HG03135 (cell line): Measurements from ENCODE around the gene NFIB.
A peak's percentile ranks its signal among the peaks of the same experiment; 100 is the strongest.

Source experiments
- ATAC-seq: cut with Tn5 transposase; IDR thresholded peaks from one replicate; pipeline ENCODE4 v1.9.1; 2021; ENCODE audit warnings: mild to moderate bottlenecking, moderate library complexity; ENCODE audit not compliant: unreplicated experiment

NFIB gene

DNA sequence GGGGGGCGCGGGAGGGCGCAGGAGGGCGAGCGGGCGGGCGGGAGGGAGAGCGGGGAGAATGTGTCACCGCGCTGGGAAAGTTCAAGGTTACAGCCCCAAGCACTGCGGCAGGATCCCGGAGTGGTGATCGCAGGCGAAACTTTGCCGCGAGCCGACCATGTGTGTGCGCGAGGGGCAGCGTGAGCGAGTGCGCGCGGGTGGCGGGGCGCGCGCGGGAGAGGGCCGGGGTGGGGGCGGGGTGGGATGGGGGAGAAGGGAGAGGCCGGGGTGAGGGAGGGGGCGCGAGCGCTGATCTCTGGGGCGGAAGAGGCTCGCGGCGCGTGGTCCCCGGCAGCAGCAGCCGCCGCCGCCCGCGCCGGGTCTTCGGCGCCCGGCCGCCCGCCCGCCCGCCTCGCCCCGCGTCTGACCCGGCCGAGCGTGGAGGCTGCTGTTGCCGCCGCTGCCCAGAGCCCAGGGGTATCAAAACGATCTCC, at the start of gene NFIB:
TSS of gene NFIB (minus strand) at position 191 of the 473 bp plus-strand sequence. CDS start 630 bp downstream, outside the sequence.
- no peak for ATAC-seq

DNA sequence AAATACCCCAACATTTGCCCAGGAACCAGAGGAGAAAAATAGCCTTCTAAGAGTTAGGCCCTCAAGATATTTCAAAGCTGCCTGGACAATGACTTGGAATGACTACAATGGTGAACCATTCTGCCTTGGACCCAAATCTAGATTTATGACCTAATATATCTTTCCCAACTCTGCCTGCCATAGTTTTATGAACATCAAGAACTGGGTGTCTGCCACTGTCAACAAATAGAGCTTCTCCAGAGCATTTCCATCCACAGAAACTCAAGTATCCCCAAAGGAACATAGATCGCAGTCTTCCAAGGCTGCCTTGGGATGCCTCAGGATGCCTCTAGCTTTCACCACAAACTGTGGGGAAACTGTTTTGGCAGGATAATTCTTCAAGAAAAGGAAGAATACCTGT, 48.2 kb upstream of the NFIB start:
- ATAC-seq, result no peak

GRCh38 chr9:14361074-14361473, 47.1 kb upstream of the NFIB start:
- ATAC-seq, result no peak

DNA sequence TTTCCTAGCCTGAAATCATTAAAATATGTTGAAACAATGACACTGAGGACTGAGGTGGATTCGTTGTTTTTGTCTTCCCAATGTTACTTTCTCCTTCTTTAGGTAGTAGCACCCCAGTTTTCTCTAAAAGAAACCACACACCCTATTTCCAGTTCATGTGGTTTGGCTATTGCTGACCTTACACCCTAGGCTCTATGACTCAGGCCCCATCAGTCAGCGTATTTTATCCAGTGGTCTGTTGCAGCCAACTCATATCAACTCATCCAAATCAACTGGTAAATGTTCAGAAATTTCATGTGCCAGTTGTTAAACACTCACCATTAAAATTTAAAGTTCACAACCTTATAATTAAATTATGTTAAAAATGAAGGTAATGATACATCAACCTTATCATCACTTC, 44.6 kb upstream of the NFIB start:
- ATAC-seq, result no peak

DNA sequence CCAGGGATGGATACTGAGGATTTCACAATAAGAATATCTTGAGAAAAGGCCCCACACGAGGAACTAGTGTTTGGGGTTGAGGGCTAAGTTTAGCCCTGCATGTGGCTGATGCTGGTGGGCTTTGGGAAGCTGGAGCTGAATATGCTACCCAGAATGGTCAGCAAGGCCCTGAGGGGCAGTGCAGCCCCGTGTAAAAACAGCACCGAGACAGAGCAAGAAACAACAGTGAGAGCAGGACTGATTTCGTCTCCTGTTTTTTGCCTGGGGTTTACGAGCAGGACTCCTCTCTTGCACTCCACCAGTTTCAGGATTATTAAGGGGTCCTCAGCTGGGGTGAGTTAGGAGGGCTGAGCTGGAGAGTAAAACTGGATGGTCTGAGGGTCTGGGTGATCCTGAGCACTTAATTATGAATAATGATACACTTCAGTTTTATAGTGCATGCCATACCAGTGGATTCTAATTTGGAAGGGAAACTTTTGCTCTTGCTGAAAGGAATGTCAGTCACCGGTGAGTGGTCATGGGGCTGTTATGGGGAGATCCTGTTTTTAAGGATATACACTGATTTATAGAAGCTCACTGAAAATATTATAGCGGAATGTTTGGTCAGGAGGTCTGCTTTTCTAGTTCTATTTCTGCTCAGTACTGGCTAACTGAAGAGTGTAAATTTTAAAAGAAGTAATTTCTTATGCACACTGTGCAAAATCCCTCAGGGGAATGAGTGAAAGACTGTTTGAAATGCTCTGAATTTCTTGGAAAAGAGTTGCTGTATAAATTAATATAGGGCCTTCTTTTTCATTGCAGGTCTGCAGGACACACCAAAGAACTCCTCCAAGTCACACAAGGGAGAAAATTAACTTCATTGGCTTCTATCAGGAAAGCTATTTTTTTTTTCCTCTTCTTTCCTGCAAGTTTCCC, 42.7 kb upstream of the NFIB start:
- ATAC-seq, result no peak

DNA sequence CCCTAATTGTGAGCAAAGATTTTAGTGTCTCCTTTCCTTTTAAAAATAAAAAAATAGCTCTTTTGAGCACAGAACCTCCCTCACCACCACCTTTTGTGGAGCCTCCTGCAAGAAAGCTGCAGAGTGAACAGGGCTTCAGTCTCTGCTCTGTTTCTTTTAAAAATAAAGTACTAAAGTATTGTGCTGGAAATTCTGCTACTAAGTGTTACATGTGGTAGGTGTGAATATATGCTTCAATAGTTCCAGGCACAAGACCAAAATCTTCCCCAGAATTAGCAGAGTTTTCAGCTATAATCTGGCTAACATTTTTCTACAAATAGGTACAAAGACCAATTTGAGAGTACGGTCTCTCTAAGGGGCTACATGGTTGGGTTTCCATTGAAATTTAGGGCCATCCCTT, 40.3 kb upstream of the NFIB start:
- no peak for ATAC-seq

DNA sequence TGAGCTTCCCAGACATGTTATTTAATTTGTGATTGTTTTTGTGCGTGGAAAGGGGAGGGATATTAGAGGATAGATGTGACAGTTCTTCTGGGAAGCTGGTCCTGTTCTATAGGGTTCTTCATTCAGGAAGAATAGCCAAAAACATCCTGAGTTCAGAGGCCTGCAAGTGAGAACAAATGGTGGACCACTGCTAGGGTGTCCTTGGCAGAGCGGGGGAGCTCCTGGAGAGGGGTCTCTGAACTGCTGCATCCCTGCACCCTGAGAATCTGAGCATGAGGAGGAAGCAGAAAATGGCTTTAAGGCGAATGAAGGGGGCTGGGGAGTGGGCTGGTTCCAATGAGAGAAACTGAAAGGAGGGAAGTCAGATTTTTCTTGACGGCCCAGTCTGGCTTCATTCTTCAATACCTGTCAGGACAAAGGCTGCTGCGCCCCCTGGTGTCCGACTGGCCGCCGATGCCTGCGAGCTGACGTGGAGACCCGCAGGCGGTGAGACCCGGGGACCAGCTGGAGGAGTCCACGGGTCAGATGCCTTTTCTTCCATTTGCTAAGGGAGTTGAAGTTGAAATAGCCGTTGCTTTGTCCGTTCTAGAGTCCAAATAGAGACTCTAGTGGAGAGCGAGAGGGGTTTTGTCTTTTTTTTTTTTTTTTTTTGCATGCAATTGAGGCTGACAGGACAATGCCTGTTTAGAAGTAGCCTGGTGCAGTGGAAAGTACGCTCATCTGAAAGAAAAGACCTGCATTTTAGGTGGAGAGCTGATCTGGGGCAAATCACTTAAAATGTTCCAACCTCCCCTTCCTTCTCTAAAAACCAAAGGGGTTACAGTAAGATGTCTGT, 39.5 kb upstream of the NFIB start:
- ATAC-seq, result peak; percentile 84

GRCh38 chr9:14352503-14352902, 38.6 kb upstream of the NFIB start:
- no peak for ATAC-seq

- ATAC-seq, result no peak
Measured at GRCh38 chr9:14351221-14351836, 37.4 kb upstream of the NFIB start.

DNA sequence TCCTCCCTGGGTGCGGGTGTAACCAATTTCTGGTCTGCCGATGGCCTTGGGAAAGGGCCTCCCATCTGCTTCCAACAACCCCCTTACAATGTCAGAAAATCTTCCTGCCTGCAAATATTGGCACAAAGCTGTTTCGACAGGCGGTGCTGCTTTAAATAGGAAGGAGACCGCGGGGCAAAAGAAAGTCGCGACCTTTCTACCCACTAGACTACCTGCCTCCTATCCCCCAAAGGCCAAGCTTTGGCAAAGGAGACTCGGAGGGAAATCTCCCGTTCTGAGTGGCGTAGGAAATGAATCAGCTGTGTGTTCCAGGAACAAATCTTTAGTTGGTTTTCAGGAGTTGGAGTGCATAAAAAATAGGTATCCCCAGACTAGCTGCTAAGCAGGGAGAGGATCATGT, 36.8 kb upstream of the NFIB start:
- no peak for ATAC-seq

GRCh38 chr9:14350349-14350728, 36.4 kb upstream of the NFIB start:
- no peak for ATAC-seq

- no peak for ATAC-seq
Measured at GRCh38 chr9:14349447-14350348, 35.8 kb upstream of the NFIB start.

- ATAC-seq, result no peak
Measured at GRCh38 chr9:14349146-14349446, 35.2 kb upstream of the NFIB start.

GRCh38 chr9:14348373-14349145, 34.6 kb upstream of the NFIB start:
- ATAC-seq, result no peak

- ATAC-seq, result no peak
Measured at GRCh38 chr9:14348123-14348372, 34.1 kb upstream of the NFIB start.

DNA sequence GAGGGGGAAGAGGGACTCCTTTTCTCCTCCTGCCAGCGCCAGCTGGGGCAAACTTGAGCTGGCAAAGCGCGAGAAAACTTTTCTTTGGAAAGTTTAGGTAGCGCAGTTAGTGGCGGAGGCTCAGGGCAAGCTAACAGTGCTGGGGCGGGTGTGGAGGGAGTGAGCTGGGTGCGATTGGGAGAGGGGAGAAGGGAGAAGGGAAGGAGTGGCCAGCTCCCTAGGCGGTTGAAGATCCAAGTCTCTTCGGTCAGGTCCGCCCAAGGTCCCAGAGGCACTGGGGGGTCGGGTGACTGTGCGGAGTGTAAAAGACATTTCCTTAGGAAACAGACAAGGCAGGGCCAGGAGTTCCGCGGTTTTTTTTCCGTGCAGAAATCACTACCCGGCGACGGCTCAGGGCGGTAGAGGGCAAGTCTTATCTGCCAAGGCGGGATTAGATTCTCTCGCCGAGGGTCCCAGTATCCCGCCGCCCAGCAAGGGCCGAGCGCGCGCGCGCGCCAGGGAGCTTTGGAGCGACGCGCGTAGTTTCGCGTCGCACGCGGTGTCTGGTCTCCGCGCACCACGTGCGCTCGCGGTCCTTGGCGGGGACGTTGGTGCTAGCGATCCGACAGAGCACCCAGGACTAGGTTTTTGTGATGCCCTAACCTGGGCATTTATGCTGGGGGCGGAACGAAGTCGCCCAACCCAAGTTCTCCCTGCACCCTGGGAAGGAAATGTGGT, 33.6 kb upstream of the NFIB start:
- no peak for ATAC-seq

- ATAC-seq, result no peak
Measured at GRCh38 chr9:14346811-14347405, 33.0 kb upstream of the NFIB start.

DNA sequence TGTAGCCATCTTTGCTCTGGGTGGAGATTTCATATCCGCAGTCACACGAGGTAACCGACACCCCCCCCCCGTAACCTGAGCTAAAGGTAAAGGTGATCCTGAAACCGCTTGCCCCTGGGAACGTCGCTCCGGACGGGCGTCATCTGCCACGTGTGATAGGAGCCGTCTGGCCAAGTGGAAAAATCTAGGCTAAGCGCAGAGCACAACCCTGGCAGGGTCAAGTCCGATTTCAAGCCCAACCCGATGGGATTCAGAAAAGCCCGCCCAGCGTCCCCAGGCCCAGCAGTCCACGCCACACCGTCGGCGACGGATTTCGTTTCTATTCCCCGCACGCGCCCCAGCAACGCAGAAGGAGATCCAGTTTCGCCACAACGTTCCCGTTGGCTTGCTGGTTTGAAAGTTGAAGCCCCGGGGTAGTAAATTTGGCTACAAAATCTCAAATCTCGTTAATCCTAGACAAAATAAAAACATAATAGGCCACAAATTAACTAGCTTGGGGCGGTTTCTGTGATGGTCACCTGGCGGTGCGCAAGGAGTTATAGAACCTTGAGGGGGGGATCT, 32.4 kb upstream of the NFIB start:
- ATAC-seq, result no peak
